HL-60 (cell line): ENCODE results near the gene CSH1.

Source experiments
- CTCF ChIP-seq: IDR thresholded peaks from one replicate; pipeline ENCODE4 v1.5.1; 2011; ENCODE audit warnings: low read length, control low read depth, inconsistent platforms; ENCODE audit not compliant: insufficient read depth
- POLR2AphosphoS5 ChIP-seq: IDR thresholded peaks from 2 replicates; pipeline ENCODE4 v1.6.1; 2012; ENCODE audit warnings: low read depth
- REST ChIP-seq: IDR thresholded peaks from 2 replicates; pipeline ENCODE4 v1.6.1; 2012; ENCODE audit warnings: low read depth; ENCODE audit not compliant: insufficient replicate concordance

GRCh38 chr17:63918305-63918704 is 21.9 kb upstream of the CSH1 start:
- TF ChIP-seq POLR2AphosphoS5: no peak
- no peak for TF ChIP-seq CTCF
- TF ChIP-seq REST: no peak
